HG03558 (cell line): Measurements from ENCODE around the gene SLC9C2.
"Not testable (repeated sequence)": the region's sequence is repeated elsewhere in the genome, so short reads cannot be mapped to it uniquely, and the experiment has no call there.

ENCODE experiments used
- ATAC-seq: cut with Tn5 transposase; IDR thresholded peaks from one replicate; pipeline ENCODE4 v1.9.1; 2021; ENCODE audit warnings: moderate number of reproducible peaks; ENCODE audit not compliant: unreplicated experiment; ENCODE audit errors: extremely low read depth

SLC9C2 gene, protein sequence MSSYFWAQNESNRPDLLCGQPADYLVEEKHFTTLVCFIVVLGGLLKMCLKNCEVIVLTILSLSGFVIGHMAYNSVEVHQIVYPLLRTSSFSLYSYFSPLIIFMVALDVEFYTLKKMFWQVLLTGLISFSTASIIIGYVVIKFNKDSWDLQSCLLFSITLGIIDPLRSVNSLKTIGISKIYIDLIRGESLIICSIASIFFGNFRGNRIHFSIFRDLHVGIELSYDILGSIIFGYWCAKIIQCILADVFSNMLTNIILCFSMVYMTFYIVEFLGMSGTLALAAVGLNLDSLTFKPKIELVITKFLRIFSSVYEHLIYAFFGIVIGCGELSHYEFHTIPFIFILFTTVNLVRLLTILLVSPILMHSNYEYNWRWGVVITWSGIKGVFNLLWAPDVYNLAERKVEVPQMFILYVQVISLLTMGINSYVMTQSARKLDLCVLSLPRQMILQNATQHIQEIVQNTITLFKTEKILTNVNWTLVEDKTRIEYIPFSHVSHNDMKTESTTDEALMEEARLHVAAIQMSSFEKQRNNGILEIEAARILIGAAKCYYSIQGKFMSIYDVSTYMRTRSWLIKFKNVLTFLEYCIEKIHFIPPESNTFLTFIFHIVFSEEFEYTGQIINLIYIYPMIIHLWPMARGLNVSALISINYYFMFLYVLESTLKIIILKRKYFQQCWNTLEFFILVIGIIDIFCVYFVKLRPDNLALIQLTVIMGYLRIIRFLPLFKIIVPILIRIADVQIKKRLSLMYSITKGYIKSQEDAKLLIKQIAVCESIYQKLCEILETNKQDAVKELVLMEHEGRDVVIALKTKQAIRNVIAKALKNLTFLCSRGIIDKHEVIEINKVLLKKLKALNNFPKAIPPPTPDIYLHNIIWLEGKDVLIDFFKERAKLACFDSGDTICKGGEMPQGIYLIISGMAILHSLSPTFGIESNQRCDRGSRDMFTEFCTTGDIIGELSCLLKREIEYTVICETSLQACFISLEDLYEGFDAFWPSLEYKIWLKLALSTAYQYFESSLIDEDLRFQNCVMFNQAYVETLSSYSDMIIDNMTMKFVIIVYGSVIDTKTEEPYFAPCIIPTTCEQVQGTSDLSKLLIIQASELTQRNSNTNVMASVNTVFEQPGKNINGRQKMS

DNA sequence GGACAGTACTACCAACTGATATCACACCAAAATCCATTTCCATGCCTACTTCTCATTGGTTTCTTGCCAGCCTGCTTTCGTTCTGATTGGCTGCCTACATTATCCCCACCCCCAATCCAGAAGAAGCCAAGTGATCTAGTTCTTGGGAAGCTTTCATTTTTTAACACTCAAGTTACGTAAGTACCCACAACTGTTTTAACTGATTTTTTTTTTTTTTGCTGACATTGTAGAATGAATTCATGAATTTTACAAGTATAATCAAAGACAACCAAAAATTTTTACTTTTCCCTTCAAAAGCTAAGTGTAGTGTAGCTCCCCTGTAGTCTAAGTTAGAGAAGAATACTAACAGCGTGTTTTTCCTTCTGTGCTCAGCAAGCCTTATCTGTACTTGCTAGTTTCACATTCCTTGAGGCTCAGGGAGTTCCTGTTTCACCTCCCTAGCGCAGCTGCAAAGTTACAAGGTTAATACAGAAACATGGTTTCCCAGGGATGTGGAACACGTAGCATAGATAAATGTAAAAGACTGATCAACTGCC is at the start of gene SLC9C2:
TSS of gene SLC9C2 (minus strand) at position 17 of the 536 bp plus-strand sequence. CDS start 1,296 bp downstream, outside the sequence.
- no peak for ATAC-seq

GRCh38 chr1:173648880-173649605 is 46.2 kb upstream of the SLC9C2 start:
- no peak for ATAC-seq

DNA sequence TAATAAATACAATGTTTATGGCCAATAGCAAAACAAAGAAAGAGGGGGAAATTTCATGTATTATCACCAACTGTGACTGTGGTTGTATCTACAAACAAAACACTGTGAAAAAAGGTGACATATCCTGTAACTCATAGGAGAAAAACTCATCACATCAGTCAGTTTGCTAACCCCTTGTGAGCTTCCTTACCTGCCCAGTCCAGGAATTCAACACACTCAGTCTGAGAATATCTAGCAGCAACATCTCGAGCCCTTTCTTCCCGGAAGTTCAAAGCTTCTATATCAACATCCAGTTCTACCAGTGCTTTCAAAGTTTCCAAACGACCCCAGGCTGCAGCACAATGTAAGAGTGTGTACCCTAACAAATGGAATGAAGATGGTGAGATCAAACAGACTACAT is 43.8 kb upstream of the SLC9C2 start:
- no peak for ATAC-seq

DNA sequence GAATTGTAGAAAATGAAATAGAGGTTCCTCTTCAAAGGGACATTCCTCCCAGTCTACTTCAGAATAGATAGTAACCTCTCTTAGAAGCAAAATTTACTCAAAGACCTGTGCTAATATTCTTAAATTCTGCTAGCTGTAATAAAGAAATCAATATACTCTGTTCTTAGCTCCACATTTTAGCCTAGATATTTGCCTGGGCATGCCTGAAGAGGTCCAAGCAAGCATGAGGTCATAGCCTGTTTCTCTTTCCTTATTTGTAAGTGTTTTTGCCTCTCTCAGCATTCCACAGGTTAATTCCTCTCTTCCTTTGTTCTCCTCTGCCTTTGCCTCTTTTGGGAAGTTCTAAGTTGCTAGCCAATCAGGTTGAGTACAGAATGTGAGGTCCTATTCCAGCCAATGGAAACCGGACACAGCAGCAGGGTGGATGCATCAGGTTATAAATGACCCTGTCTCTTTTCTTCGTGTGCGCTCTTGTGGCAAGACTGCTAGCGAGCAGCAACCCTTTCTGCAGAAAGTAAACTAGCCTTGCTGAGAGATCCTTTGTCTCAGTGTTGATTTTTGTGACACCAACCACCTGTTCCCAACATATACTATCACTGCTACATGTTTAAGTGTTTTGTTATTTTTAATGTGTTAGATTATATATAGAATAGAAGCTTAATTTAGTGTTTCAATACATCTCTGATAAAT is 39.7 kb upstream of the SLC9C2 start:
- not testable (repeated sequence) for ATAC-seq

DNA sequence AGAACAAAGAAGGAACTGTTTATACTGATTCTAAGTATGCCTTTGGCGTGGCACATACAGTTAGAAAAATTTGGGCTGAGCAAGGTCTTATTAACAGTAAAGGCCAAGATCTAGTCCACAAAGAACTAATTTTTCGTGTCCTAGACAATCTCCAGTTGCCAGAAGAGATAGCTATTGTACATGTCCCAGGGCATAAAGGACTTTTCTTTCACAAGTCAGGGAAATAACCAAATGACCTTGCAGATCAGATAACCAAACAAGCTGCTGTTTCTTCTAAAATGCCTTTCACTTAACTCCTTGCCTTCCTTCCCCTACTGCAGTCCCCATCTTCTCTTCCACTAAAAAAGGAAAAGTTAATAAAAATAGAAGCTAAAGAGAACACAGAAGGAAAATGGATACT is 36.2 kb upstream of the SLC9C2 start:
- ATAC-seq = no peak

- no peak for ATAC-seq
These were observed 35.5 kb upstream of the SLC9C2 start for GRCh38 chr1:173638043-173639021.

DNA sequence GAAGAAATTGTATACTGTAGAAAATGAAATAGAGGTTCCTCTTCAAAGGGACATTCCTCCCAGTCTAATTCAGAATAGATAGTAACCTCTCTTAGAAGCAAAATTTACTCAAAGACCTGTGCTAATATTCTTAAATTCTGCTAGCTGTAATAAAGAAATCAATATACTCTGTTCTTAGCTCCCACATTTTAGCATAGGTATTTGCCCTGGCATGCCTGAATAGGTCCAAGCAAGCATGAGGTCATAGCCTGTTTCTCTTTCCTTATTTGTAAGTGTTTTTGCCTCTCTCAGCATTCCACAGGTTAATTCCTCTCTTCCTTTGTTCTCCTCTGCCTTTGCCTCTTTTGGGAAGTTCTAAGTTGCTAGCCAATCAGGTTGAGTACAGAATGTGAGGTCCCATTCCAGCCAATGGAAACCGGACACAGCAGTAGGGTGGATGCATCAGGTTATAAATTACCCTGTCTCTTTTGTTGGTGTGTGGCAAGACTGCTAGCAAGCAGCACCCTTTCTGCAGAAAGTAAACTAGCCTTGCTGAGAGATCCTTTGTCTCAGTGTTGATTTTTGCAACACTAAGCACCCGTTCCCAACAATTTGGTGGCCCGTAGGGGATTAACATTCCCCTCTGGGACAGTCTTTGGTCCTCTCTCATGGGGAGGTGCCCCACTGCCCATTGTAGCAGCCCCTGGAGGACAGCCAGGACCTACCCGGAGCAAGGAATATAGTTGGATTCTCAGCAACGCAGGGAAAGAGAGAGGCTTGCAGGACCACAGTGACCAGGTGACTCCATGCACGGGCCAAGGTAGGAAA is 34.6 kb upstream of the SLC9C2 start:
- not testable (repeated sequence) for ATAC-seq

GRCh38 chr1:173635116-173635515 is 32.2 kb upstream of the SLC9C2 start, which contains the start of gene TEX50:
Gene TEX50, plus strand, starts transcription at chr1:173635338. Its CDS starts 184 bp downstream, at chr1:173635522.
- ATAC-seq = no peak

- ATAC-seq = no peak
These were observed 26.0 kb upstream of the SLC9C2 start for GRCh38 chr1:173628888-173629287.

GRCh38 chr1:173627269-173627668 is 24.4 kb upstream of the SLC9C2 start:
- no peak for ATAC-seq

DNA sequence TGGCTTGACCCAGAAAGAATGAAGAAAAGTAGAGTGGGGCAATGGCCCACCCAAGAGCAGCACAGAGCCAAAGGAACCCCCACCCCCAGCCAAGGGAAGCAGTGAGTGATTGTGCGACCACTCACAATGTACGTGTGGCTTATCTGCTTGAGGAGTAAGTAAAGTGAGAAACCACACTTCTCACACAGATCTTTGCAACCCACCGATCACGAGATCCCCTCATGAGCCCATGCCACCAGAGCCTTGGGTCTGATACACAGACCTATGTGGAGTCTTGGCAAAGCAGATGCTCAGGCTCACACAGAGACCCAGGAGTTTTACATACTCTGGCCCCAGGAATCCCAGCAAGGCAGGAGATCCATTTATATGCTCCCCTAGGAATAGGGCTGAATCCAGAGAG is 14.0 kb upstream of the SLC9C2 start:
- ATAC-seq = no peak

GRCh38 chr1:173613086-173613485 is 10.2 kb upstream of the SLC9C2 start:
- not testable (repeated sequence) for ATAC-seq

- no peak for ATAC-seq
These were observed 5.8 kb upstream of the SLC9C2 start for GRCh38 chr1:173608503-173609216.

GRCh38 chr1:173601588-173601987 is 1.3 kb downstream of the SLC9C2 start:
- ATAC-seq = no peak

GRCh38 chr1:173596097-173596825 is 6.6 kb downstream of the SLC9C2 start:
- ATAC-seq = no peak

GRCh38 chr1:173591138-173591537 is 11.7 kb downstream of the SLC9C2 start:
- not testable (repeated sequence) for ATAC-seq
